ENCODE data around the gene B4GALNT4.
"Not testable (repeated sequence)": the region's sequence is repeated elsewhere in the genome, so short reads cannot be mapped to it uniquely, and the experiment has no call there.

The B4GALNT4 gene

DNA sequence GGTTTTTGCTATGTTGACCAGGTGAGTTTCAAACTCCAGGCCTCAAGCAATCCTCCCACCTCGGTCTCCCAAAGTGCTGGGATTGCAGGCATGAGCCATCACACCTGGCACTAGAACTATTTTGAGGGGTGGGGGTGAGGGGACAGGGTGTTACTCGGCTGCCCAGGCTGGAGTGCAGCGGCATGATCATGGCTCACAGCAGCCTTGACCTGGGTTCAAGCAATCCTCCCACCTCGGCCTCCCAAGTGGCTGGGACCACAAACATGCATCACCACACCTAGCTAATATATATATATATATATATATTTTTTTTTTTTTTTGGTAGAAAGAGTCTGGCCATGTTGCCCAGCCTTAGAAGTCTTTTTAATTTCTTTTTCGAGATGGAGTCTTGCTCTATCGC, 31.6 kb upstream of the B4GALNT4 start:
- Histone ChIP-seq H3K4me3 (ENCODE audit: low read length) (no peak overlapping the region), H3K9ac (ENCODE audit: low read depth, low read length) (no peak overlapping the region), H3K9me3 (replicated peaks; ENCODE audit: low read length) (no peaks in the 10 kb centered on the region), H3K4me1 (ENCODE audit: control insufficient read depth, insufficient read depth, low read length) (peaks cover 9% of the 10 kb centered on the region), H3K27me3 (ENCODE audit: control insufficient read depth, insufficient read depth, low read length) (peaks cover 9% of the 10 kb centered on the region), H3K36me3 (ENCODE audit: insufficient read depth, low read length) (no peaks in the 10 kb centered on the region), H3K4me2 (ENCODE audit: low read length) (no peak overlapping the region)

DNA sequence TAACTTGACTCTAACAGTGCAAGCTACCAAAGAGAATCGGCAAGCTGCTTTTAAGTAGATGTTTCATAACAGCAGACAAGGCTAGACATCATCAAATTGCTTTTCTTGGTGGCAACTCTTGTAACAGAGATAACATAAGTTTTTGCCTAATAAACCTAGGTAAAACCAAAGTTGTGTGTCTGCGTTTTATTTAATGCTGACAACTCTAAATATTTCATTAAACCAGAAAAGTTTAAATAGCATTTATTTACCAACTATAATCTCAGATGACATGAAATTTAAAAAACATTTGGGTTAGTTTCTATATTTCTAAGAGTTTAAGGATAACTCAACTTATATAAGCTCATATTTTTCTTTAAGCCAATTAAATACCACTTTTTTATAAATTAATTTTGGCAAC, 29.3 kb upstream of the B4GALNT4 start:
- Histone ChIP-seq H3K36me3 (ENCODE audit: insufficient read depth, low read length) (no peaks in the 10 kb centered on the region), H3K4me3 (ENCODE audit: low read length) (no peak overlapping the region), H3K4me1 (ENCODE audit: control insufficient read depth, insufficient read depth, low read length) (peaks cover 5% of the 10 kb centered on the region)

DNA sequence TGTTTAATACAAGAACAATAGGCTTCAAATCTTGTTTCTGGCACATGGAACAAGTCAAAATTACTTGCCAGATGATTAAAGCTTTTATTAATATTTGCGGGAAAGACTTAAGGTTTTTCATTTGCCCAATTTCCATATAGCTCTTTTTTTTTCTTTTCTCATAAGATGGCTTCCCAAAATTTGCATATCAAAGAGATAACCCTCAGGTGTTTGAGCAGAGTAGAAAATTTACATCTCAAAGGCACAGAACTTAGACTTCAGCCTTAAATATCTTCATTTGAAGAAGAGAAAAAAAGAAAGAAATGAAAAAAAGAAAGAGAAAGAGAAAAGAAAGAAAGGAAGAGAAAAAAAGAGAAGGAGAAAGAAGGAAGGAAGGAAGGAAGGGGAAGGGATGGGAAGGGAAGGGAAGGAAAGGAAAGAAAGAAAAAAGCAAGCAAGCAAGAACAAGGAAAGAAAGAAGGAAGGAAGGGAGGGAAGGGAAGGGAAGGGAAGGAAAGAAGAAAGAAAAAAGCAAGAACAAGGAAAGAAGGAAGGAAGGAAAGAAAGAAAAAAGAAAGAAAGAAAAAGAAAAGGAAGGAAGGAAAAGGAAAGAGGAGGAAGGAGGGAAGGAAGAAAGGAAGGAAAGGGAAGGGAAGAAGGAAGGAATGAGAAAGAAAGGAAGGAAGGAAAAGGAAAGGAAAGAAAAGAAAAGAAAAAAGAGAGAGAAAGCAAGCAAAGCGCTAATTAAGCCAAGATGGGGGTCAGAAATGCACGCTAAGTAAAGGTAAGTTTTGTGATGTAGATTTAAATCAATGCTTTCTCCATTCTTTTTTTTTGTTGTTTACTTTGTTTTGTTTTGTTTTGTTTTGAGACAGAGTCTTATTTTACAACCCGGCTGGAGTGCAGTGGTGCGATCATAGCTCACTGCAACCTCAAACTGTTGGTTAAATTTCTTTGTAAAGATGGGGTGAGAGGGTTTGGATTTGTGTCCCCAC, 28.5 kb upstream of the B4GALNT4 start:
- Histone ChIP-seq H3K9ac (ENCODE audit: low read depth, low read length) (no peak overlapping the region), H3K36me3 (ENCODE audit: insufficient read depth, low read length) (no peaks in the 10 kb centered on the region), H3K27me3 (ENCODE audit: control insufficient read depth, insufficient read depth, low read length) (peaks cover 15% of the 10 kb centered on the region), H3K4me3 (ENCODE audit: low read length) (no peak overlapping the region), H3K4me1 (ENCODE audit: control insufficient read depth, insufficient read depth, low read length) (peaks cover under 1% of the 10 kb centered on the region), H3K9me3 (replicated peaks; ENCODE audit: low read length) (no peaks in the 10 kb centered on the region), H3K4me2 (ENCODE audit: low read length) (no peak overlapping the region)

More for the DNA sequence above, 29.3 kb upstream of the B4GALNT4 start:
- Histone ChIP-seq H3K9ac (ENCODE audit: low read depth, low read length) (no peak overlapping the region), H3K27me3 (ENCODE audit: control insufficient read depth, insufficient read depth, low read length) (peaks cover 10% of the 10 kb centered on the region), H3K4me2 (ENCODE audit: low read length) (no peak overlapping the region), H3K9me3 (replicated peaks; ENCODE audit: low read length) (no peaks in the 10 kb centered on the region)

DNA sequence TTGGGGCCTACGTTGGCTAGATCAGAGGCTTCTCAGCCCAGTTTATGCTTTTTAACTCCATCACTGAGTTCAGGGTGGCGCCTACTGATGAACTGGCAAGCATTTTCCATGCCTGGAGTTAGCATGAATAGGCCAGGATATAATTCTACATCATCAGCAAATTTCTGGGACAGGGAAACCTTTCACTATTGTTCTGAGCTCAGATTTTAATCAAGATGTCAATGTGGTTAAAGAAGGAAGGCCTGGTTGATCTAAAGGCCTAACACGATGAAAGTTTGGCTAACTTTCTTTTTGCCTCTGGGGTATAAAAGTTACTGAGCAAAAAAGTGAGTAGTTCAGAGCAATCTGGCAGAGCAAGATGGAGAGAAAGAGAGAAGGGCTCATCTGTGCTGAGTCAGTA, 27.0 kb upstream of the B4GALNT4 start:
- Histone ChIP-seq H3K36me3 (ENCODE audit: insufficient read depth, low read length) (no peaks in the 10 kb centered on the region), H3K9ac (ENCODE audit: low read depth, low read length) (no peak overlapping the region), H3K4me1 (ENCODE audit: control insufficient read depth, insufficient read depth, low read length) (no peaks in the 10 kb centered on the region), H3K4me3 (ENCODE audit: low read length) (no peak overlapping the region), H3K27me3 (ENCODE audit: control insufficient read depth, insufficient read depth, low read length) (peaks cover 23% of the 10 kb centered on the region), H3K4me2 (ENCODE audit: low read length) (no peak overlapping the region), H3K9me3 (replicated peaks; ENCODE audit: low read length) (no peaks in the 10 kb centered on the region)

DNA sequence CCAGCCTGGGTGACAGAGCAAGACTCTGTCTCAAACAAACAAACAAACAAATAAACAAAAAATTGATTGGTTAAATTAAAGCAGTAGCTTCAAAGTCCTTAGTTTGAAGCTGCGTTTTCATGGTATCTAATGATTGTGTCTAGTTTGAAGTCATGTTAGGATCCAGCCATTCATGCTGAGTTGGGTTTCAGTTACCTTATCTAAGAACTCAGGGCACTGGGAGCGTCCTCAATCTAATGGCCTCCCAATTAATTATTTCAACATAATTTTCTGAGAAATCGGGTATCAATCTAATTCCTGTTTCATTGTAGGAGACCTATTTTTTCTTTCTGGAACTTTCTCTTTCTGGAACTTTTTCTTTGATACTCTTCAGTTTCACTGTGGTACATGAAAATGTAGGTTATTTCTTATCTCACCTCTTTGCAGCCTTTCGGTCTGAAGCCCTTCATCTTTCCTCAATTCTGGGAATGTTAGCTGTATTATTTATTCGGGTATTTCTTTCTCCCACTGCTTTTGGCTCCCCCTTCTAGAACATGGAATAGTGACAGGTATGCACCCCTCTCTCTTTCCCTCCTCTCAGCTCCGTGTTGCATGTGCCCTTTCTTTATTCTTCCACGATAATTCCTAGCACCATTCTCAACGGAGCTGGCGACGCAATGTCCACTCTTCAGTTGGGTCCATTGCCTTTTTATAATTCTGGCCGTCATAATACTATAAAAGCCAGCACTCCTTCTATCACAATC, 24.3 kb upstream of the B4GALNT4 start:
- Histone ChIP-seq H3K9me3 (replicated peaks; ENCODE audit: low read length) (no peaks in the 10 kb centered on the region), H3K27me3 (ENCODE audit: control insufficient read depth, insufficient read depth, low read length) (peaks cover 17% of the 10 kb centered on the region), H3K4me3 (ENCODE audit: low read length) (no peak overlapping the region), H3K4me1 (ENCODE audit: control insufficient read depth, insufficient read depth, low read length) (no peaks in the 10 kb centered on the region), H3K4me2 (ENCODE audit: low read length) (no peak overlapping the region), H3K36me3 (ENCODE audit: insufficient read depth, low read length) (no peaks in the 10 kb centered on the region), H3K9ac (ENCODE audit: low read depth, low read length) (no peak overlapping the region)

DNA sequence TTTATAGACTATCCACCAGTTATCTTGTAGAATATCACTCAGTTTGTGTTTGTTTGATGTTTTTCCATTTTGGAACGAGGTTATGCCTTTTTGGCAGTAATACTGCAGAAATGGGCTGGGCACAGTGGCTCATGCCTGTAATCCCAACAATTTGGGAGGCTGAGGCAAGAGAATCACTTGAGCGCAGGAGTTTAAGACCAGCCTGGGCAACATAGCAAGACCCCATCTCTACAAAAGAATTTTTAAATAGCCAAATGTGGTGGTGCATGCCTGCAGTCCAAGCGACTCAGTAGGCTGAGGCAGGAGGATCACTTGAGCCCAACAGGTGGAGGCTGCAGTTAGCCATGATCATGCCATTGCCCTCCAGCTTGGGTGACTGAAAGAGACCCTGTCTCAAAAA, 22.8 kb upstream of the B4GALNT4 start:
- no peaks in the 10 kb centered on the region for H3K9me3 ChIP-seq (replicated peaks; ENCODE audit: low read length)
- H3K4me1 ChIP-seq (ENCODE audit: control insufficient read depth, insufficient read depth, low read length): peaks cover 4% of the 10 kb centered on the region
- peaks cover 17% of the 10 kb centered on the region for H3K27me3 ChIP-seq (ENCODE audit: control insufficient read depth, insufficient read depth, low read length)
- H3K4me2 ChIP-seq (ENCODE audit: low read length): no peak overlapping the region
- H3K9ac ChIP-seq (ENCODE audit: low read depth, low read length): no peak overlapping the region
- no peaks in the 10 kb centered on the region for H3K36me3 ChIP-seq (ENCODE audit: insufficient read depth, low read length)
- H3K4me3 ChIP-seq (ENCODE audit: low read length): no peak overlapping the region

DNA sequence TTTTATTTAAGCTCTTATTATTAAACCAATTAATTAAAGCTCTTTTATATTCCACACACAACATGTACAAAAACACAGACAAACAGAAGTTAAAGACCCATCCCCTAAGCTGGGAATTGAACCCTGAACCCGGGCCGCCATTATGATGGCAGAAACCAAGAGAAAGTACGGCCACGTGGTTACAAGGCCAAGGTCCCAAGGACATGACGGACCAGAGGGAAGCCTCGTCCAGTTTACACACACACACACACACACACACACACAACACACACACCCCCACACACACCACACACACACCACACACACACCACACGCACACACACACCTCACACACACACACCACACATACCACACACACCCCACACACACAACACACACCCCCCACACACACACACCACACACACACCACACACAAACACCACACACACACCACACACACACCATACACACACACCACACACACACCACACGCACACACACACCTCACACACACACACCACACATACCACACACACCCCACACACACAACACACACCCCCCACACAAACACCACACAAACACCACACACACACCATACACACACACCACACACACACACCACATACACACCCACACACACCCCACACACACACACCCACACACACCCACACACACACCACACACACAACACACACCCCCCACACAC, 19.9 kb upstream of the B4GALNT4 start:
- not testable (repeated sequence) for H3K9ac ChIP-seq (ENCODE audit: low read depth, low read length); H3K4me2 ChIP-seq (ENCODE audit: low read length)
- H3K4me1 ChIP-seq (ENCODE audit: control insufficient read depth, insufficient read depth, low read length): peaks cover 14% of the 10 kb centered on the region

DNA sequence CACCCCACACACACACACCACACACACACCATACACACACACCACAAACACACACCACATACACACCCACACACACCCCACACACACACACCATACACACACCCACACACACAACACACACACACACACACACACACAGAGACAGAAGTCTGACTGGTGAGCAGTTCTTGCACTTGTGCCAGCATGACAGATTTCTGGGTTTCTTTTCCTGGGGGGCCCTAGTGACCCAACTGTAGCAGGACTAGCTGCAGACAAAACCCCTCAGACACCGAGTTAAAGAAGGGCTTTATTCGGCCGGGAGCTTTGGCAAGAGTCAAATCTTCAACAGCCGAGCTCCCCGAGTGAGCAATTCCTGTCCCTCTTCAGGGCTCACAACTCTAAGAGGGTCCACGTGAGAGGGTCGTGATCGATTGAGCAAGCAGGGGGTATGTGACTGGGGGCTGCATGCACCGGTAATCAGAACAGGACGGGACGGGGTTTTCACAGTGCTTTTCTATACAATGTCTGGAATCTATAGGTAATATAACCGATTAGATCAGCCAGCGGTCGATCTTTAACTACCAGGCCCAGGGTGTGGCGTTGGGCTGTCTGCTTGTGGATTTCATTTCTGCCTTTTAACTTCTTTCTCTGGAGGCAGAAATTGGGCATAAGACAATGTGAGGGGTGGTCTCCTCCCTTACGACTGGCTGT, 19.1 kb upstream of the B4GALNT4 start:
- Histone ChIP-seq H3K27me3 (ENCODE audit: control insufficient read depth, insufficient read depth, low read length) (peaks cover 14% of the 10 kb centered on the region), H3K4me1 (ENCODE audit: control insufficient read depth, insufficient read depth, low read length) (peaks cover 21% of the 10 kb centered on the region)
- H3K4me3 ChIP-seq (ENCODE audit: low read length); H3K9ac ChIP-seq (ENCODE audit: low read depth, low read length); H3K9me3 ChIP-seq (replicated peaks; ENCODE audit: low read length); H3K36me3 ChIP-seq (ENCODE audit: insufficient read depth, low read length); H3K4me2 ChIP-seq (ENCODE audit: low read length): not testable (repeated sequence)

More for the DNA sequence above, 19.9 kb upstream of the B4GALNT4 start:
- H3K27me3 ChIP-seq (ENCODE audit: control insufficient read depth, insufficient read depth, low read length): peaks cover 17% of the 10 kb centered on the region
- not testable (repeated sequence) for H3K4me3 ChIP-seq (ENCODE audit: low read length); H3K9me3 ChIP-seq (replicated peaks; ENCODE audit: low read length); H3K36me3 ChIP-seq (ENCODE audit: insufficient read depth, low read length)

DNA sequence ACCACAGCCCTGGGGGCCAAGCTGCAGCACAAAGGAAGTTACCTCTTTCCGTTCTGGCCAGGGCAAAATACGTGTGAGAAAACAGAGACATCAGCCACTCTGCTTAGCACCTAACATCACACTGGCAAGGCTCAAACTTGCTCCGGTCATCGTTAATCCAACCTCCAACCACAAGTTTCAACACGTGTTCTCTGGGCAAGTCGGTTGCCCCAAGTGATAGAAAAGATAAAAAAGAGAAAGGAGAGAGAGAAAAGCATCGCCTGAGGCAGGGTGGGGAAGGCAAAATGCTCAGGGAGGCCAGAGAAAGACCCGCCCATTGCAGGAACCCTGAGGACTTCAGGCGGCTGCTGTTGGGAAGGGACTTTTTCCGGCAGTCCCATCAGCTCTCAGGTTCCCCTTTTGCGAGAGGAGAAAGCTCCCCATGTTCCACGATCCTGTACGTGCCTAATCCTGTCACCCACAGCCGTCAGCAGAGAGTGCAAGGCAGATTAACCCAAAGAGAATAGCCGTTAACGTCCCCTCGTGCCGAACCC, 18.5 kb upstream of the B4GALNT4 start:
- H3K9ac ChIP-seq (ENCODE audit: low read depth, low read length): no peak overlapping the region
- H3K4me2 ChIP-seq (ENCODE audit: low read length): no peak overlapping the region
- no peaks in the 10 kb centered on the region for H3K9me3 ChIP-seq (replicated peaks; ENCODE audit: low read length)
- H3K36me3 ChIP-seq (ENCODE audit: insufficient read depth, low read length): no peaks in the 10 kb centered on the region
- peaks cover 12% of the 10 kb centered on the region for H3K27me3 ChIP-seq (ENCODE audit: control insufficient read depth, insufficient read depth, low read length)
- H3K4me1 ChIP-seq (ENCODE audit: control insufficient read depth, insufficient read depth, low read length): peaks cover 27% of the 10 kb centered on the region
- no peak overlapping the region for H3K4me3 ChIP-seq (ENCODE audit: low read length)

DNA sequence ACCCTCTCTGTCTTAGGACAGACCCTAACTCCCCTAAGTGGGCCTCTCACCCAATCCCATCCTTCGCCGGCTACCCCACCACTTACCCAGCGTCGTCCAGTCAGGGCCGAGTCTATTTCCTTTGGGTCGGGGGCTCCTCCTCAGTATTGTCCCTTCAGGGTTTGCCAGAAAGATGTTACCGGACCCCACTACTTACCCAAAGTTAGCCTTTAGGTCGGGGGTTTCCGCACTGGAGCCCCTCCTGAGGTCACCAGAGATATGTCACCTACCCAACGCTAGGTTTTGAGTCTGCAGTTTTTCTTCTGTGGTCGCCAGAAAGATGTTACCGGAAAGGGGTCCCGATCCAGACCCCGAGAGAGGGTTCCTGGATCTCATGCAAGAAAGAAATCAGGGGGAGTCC, 17.9 kb upstream of the B4GALNT4 start:
- Histone ChIP-seq H3K9me3 (replicated peaks; ENCODE audit: low read length) (no peaks in the 10 kb centered on the region), H3K4me3 (ENCODE audit: low read length) (no peak overlapping the region), H3K4me2 (ENCODE audit: low read length) (no peak overlapping the region), H3K4me1 (ENCODE audit: control insufficient read depth, insufficient read depth, low read length) (peaks cover 28% of the 10 kb centered on the region), H3K36me3 (ENCODE audit: insufficient read depth, low read length) (no peaks in the 10 kb centered on the region), H3K27me3 (ENCODE audit: control insufficient read depth, insufficient read depth, low read length) (peaks cover 5% of the 10 kb centered on the region), H3K9ac (ENCODE audit: low read depth, low read length) (no peak overlapping the region)

Data from skeletal muscle satellite cell (primary cell).